ENCODE data around the gene ACTMAP. TPM values are rescaled to one million over a fixed set of nuclear protein-coding genes. Genes with fewer than 3 reads are reported as not detected.
"Not testable (repeated sequence)": the region's sequence is repeated elsewhere in the genome, so short reads cannot be mapped to it uniquely, and the experiment has no call there.

The ACTMAP gene
- total RNA-seq, 1 donor from 2014 or later: 6.4 TPM

GRCh38 chr19:40733149-40733548 is 17.1 kb downstream of the ACTMAP start:
- intact Hi-C loops (cut with DNase I): no loop called here
- peak; percentile 43 for DNase-seq (ENCODE audit: missing footprints)

GRCh38 chr19:40732304-40732703 is 18.0 kb downstream of the ACTMAP start:
- ATAC-seq; intact Hi-C loops (cut with DNase I): not testable (repeated sequence)
- peak; percentile 8 for DNase-seq (ENCODE audit: missing footprints)

More at GRCh38 chr19:40733149-40733548, 17.1 kb downstream of the ACTMAP start:
- ATAC-seq: no peak

DNA sequence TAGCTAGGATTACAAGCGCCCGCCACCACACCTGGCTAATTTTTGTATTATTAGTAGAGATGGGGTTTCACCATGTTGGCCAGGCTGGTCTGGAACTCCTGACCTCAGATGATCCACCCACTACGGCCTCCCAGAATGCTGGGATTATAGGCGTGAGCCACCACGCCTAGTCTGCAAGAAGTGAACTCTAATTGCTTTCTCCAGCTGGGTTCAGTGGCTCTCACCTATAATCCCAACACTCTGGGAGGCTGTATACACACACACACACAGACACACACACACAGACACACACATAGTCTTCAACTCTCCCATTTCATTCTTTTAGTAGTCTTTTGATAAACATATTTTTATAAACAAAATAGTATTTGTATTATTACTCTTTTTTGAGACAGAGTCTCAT is 20.2 kb downstream of the ACTMAP start:
- DNase-seq (ENCODE audit: missing footprints); ATAC-seq; intact Hi-C loops (cut with DNase I): not testable (repeated sequence)

DNA sequence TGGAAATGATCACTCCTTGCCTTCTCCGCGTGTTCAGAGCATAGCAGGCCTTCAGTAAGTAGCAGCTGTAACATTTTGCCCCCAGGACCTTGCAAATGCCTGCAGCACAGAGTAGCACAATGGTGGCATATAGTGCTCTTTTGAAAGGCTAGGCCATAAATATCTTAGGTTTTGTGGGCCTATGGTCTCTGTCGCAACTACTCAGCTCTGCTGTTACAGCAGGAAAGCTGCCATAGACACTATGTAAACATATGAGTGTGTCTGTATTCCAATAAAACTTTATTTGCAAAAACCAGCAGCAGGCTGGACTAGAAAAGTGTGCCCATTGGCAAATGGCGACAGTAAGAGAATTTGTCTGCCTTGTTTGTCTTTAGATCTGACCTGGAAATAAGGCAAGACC is 24.0 kb downstream of the ACTMAP start:
- ATAC-seq: no peak
- intact Hi-C loops (cut with DNase I): no loop called here
- no peak for DNase-seq (ENCODE audit: missing footprints)

- DNase-seq (ENCODE audit: missing footprints) (no peak), ATAC-seq (no peak)
- intact Hi-C loops (cut with DNase I): no loop called here
Measured at GRCh38 chr19:40724855-40725254, 25.4 kb downstream of the ACTMAP start.

DNA sequence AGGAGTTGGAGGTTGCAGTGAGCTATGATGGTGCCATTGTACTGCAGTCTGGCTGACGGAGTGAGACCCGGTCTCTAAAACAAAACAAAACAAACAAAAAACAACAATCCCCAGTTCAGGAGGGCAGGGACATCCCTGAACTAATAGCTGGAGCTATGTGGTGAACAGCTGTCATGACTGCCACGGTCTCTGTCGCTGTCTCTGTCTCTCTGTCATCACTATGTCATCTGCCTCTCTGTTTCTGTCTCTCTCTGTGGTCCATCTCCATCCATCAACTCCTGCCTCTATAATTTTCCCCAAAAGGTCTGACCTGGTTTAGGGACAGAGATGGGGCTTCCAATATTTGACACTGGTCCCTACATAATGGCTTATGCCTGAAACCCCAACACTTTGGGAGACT is 26.0 kb downstream of the ACTMAP start:
- no peak for ATAC-seq
- DNase-seq (ENCODE audit: missing footprints): no peak
- intact Hi-C loops (cut with DNase I): no loop called here

DNA sequence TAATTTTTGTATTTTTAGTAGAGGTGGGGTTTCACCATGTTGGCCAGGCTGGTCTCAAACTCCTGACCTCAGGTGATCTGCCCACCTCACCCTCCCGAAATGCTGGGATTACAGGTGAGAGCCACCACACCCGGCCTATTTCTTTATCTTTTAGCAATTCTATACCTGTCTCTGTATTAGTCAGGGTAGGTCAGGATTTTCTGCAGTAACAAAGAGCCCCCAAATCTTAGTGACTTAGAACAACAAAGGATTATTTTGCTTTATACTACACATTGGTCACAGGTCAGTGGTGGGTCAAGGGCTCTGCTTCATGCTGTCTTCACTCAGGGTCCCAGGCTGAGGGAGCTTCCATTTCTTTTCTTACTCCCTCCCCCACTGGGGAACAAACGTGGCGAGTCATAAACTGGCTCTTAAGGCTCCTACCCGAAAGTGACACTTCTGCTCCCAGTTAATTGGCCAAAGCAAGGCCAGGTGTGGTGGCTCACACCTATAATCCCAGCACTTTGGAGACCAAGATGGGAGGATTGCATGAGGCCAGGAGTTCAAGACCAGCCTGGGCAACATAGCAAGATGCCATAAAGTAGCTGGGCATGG is 26.5 kb downstream of the ACTMAP start:
- intact Hi-C loops (cut with DNase I): no loop called here
- no peak for DNase-seq (ENCODE audit: missing footprints)
- no peak for ATAC-seq

DNA sequence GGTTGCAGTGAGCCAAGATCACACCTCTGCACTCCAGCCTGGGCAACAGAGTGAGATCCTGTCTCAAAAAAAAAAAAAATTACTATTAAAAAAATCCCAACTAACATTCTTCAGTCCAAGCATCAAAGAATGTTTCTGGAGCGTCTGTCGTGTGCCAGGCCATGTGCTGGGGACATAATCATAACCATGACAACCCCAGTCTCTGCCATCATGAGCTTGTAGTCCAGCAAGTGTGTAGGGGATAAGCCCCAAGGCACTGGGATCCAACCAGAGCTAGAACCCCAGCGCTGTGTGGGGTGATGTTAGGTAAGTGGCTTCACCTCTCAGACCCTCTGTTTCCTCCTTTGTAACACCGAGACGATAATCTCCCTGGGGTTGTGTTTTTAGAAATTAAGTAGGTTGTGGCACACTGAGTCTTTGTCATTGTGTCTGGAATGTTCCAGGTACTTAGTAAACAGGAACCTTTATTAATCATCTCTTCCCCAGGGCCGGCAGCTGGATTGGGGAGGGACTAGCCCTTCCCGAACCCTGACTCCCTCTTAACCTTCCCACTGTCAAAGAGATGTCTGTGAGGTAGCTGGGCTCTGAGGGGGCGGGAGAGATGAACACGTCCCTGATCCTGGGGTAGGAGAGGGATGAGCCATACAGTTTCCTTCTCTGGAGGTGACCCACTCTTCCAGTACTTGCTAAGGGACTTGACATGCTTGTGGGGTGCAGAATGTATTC is 28.2 kb downstream of the ACTMAP start:
- no peak for ATAC-seq
- peak; percentile 31 for DNase-seq (ENCODE audit: missing footprints)
- intact Hi-C loops (cut with DNase I): no loop called here

DNA sequence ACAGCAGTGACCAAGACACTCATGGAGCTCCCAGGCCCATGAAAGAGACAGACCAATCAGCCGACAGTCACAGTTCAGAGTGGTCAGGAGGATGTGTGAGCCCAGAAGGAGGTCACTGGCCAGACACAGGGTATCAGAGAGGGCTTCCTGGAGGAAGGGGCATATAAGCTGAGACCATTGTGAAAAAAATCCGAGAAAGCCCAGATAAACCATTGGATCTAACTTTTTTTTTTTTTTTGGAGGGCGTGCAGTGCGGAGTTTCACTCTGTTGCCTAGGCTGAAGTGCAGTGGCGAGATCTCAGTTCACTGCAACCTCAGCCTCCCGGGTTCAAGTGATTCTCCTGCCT is 29.2 kb downstream of the ACTMAP start:
- ATAC-seq: no peak
- intact Hi-C loops (cut with DNase I): no loop called here
- peak; percentile 33 for DNase-seq (ENCODE audit: missing footprints)

DNA sequence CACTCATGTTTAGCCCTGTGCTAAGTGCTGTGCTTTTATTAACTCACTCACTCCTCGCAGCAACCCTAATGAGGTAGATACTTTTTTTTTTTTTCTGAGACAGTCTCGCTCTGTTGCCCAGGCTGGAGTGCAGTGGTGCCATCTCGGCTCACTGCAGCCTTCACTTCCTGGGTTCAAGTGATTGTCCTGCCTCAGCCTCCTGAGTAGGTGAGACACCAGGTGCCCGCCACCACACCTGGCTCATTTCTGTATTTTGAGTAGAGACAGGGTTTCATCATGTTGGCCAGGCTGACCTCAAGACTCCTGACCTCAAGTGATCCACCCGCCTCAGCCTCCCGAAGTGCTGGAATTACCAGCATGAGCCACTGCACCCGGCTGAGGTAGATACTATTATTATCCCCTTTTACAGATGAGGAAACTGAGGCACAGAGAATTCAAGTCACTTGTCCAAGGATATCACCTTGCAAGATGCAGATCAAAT is 30.8 kb downstream of the ACTMAP start:
- intact Hi-C loops (cut with DNase I): loop anchor here (5.0 to 10.0 kb wide), 2 partner anchors 117 to 295 kb away; partner anchors contain the start of genes LTBP4 and SERTAD1
- ATAC-seq (no peak), DNase-seq (ENCODE audit: missing footprints) (no peak)

DNA sequence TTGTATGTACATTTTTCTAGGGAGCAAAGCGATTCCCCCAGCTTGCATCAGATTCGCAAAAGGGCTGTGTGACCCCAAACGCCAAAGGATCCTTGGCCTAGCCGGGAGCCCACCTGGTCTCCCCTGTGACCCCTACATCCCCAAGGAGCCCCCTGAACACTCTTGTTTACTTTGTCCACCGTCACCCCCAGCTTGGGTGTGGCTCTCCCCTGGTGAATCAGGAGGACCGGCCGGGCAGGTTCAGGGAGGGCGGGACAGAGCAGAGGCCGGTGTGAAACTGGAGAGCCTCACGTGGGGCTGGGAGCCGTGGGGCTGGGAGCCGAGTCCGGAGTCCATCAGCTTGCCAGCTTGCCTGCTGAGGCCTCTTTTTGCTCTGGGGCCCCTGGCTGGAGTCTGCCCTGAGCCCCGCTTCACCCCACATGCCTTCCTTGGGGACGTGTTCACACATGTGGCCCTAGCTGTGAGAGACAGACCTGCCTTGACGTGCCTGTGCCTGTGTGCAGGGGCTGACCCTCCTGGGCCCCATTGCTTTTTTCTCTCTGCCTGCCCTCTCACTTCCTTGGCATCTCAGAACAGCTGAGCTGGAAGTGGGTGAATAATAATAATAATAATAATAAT is 31.4 kb downstream of the ACTMAP start:
- intact Hi-C loops (cut with DNase I): loop anchor here (5.0 to 10.0 kb wide), 2 partner anchors 117 to 294 kb away; partner anchors contain the start of genes LTBP4 and SERTAD1
- ATAC-seq (no peak), DNase-seq (ENCODE audit: missing footprints) (peak; percentile 79)

DNA sequence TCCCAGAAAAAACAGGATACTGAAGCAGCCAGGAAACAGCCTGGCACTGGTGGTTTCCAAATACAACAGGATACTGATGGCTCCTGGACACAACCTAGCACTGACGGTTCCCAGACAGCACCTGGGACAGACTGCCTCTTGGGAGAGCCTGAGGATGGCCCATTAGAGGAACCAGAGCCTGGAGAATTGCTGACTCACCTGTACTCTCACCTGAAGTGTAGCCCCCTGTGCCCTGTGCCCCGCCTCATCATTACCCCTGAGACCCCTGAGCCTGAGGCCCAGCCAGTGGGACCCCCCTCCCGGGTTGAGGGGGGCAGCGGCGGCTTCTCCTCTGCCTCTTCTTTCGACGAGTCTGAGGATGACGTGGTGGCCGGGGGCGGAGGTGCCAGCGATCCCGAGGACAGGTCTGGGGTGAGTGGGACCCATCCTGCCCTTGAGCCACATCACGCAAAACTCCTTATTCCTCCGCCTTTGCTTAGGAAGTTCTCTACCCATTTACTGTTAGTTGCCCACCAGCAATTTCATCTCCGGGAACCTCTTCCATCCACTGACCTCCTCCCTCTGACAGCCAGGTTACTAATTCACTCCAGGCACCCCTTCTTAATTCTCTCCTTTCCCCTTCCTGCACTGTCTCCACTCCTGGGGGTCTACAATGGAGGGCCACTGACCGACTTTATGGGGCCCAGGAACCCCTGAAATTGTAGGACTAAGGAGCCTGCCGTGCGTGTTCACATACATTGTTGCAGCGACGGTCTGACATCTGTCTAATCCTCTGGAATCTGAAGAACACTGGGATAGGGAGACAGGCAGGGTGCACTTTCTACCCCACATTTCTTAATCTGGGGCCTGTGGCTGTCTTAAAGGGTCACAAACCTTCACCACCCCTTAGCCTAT is 32.1 kb downstream of the ACTMAP start:
- intact Hi-C loops (cut with DNase I): loop anchor here (2.0 to 10.0 kb wide), 4 partner anchors 33 to 293 kb away; partner anchors contain the start of genes ACTMAP, EGLN2, LTBP4 and SERTAD1
- DNase-seq (ENCODE audit: missing footprints) (peak; percentile 74), ATAC-seq (no peak)

- intact Hi-C loops (cut with DNase I): loop anchor here (2.0 to 10.0 kb wide), 4 partner anchors 33 to 293 kb away; partner anchors contain the start of genes ACTMAP, EGLN2, LTBP4 and SERTAD1
Measured at GRCh38 chr19:40717325-40717879, 32.9 kb downstream of the ACTMAP start.

DNA sequence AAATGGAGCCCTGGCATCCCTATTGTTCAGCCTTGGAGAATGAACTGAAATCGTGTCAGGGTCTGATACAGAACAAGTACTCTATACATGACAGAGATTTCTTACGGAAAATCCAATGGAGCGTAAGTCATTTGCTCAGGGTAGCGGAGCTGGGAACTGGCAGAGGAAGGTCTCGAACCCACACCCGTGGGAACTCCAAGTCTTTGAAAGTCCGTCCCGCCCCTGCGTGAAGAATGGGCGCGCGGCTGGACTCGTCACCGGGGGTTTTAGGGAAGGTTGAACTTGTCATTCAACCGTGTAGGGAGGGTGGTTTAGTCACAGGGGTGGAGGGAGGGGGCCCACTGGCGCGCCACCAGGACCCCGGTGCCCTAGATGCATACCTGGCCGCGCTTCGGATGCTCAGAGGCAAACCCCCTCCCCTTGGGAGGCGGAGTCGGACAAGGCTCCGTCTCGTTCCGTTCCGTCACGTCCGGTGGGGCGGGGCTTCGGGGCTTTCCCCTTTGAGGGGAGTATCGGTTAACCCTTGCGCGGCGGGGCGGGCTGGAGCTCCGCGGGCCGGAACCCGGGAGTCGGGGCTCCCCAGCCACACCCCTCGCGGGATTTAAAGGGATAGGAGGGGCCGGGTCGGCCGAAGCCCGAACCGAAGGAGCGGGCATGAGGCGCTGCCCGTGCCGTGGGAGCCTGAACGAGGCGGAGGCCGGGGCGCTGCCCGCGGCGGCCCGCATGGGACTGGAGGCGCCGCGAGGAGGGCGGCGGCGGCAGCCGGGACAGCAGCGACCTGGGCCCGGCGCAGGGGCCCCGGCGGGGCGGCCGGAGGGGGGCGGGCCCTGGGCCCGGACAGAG is 33.6 kb downstream of the ACTMAP start, which contains the start of the genes COQ8B and ITPKC:
Gene COQ8B (minus strand): TSS at position 405 of the 843 bp plus-strand sequence. CDS start 2,254 bp downstream, outside the sequence.
Gene ITPKC (plus strand): TSS at position 631 of the 843 bp plus-strand sequence. CDS start 24 bp downstream, at position 655.
- DNase-seq (ENCODE audit: missing footprints) (peak; percentile 100), ATAC-seq (peak; percentile 79)
- intact Hi-C loops (cut with DNase I): loop anchor here (2.0 to 10.0 kb wide), 4 partner anchors 34 to 292 kb away; partner anchors contain the start of genes ACTMAP, EGLN2, LTBP4 and SERTAD1

More at GRCh38 chr19:40717325-40717879, 32.9 kb downstream of the ACTMAP start:
- DNase-seq (ENCODE audit: missing footprints) (peak; percentile 2), ATAC-seq (no peak)

GRCh38 chr19:40716031-40716481 is 34.2 kb downstream of the ACTMAP start:
- no peak for ATAC-seq
- peak; percentile 63 for DNase-seq (ENCODE audit: missing footprints)
- intact Hi-C loops (cut with DNase I): loop anchor here (2.0 to 10.0 kb wide), 4 partner anchors 35 to 291 kb away; partner anchors contain the start of genes ACTMAP, EGLN2, LTBP4 and SERTAD1

- DNase-seq (ENCODE audit: missing footprints) (peak; percentile 96), ATAC-seq (peak; percentile 75)
- intact Hi-C loops (cut with DNase I): loop anchor here (2.0 to 10.0 kb wide), 4 partner anchors 24 to 290 kb away; partner anchors contain the start of genes LTBP4, NUMBL and SERTAD1
Measured at GRCh38 chr19:40714441-40715299, 35.6 kb downstream of the ACTMAP start.
